GM18519 (cell line): ENCODE data around the gene SEMA3F.

ENCODE experiments used
- ATAC-seq: cut with Tn5 transposase; IDR thresholded peaks from one replicate; pipeline ENCODE4 v1.9.1; 2021; ENCODE audit warnings: mild to moderate bottlenecking, moderate library complexity; ENCODE audit not compliant: unreplicated experiment, low FRiP score

SEMA3F gene

GRCh38 chr3:50168791-50169190 is 13.7 kb downstream of the SEMA3F start:
- ATAC-seq = no peak

- ATAC-seq = no peak
Measured at GRCh38 chr3:50169232-50169832, 14.2 kb downstream of the SEMA3F start.

- ATAC-seq = no peak
Measured at GRCh38 chr3:50169858-50170257, 14.7 kb downstream of the SEMA3F start.

- ATAC-seq = no peak
Measured at GRCh38 chr3:50170689-50171088, 15.6 kb downstream of the SEMA3F start.

GRCh38 chr3:50171540-50172301 is 16.6 kb downstream of the SEMA3F start:
- ATAC-seq = no peak

- ATAC-seq = no peak
Measured at GRCh38 chr3:50172626-50173220, 17.6 kb downstream of the SEMA3F start.

GRCh38 chr3:50173685-50174516 is 18.8 kb downstream of the SEMA3F start:
- no peak for ATAC-seq

- no peak for ATAC-seq
Measured at GRCh38 chr3:50174517-50174895, 19.4 kb downstream of the SEMA3F start.

- ATAC-seq = no peak
Measured at GRCh38 chr3:50174947-50175524, 19.9 kb downstream of the SEMA3F start.

GRCh38 chr3:50177346-50177745 is 22.2 kb downstream of the SEMA3F start:
- ATAC-seq = no peak

GRCh38 chr3:50179710-50180109 is 24.6 kb downstream of the SEMA3F start:
- ATAC-seq = no peak

- no peak for ATAC-seq
Measured at GRCh38 chr3:50181985-50182384, 26.9 kb downstream of the SEMA3F start.

GRCh38 chr3:50182533-50183099 is 27.5 kb downstream of the SEMA3F start:
- no peak for ATAC-seq

GRCh38 chr3:50183755-50184154 is 28.6 kb downstream of the SEMA3F start:
- ATAC-seq = no peak

- no peak for ATAC-seq
Measured at GRCh38 chr3:50184242-50184978, 29.3 kb downstream of the SEMA3F start.

GRCh38 chr3:50185230-50185629 is 30.1 kb downstream of the SEMA3F start:
- no peak for ATAC-seq

GRCh38 chr3:50186096-50186495 is 31.0 kb downstream of the SEMA3F start:
- no peak for ATAC-seq

- ATAC-seq = no peak
Measured at GRCh38 chr3:50187750-50188149, 32.6 kb downstream of the SEMA3F start.

- no peak for ATAC-seq
Measured at GRCh38 chr3:50189274-50189673, 34.1 kb downstream of the SEMA3F start.

GRCh38 chr3:50189989-50190388 is 34.9 kb downstream of the SEMA3F start:
- no peak for ATAC-seq
